Memory B cell (primary cell): ENCODE results near the gene AGK.
A peak's percentile ranks its signal among the peaks of the same experiment; 100 is the strongest.
"Not testable (repeated sequence)": the region's sequence is repeated elsewhere in the genome, so short reads cannot be mapped to it uniquely, and the experiment has no call there.

Experiments
- ATAC-seq: fragments of 150-1000 bp; cut with Tn5 transposase; 2 replicates; pipeline ENCODE4 v1.10.0; 2021; ENCODE audit warnings: low read depth, mild to moderate bottlenecking, moderate library complexity
- DNase-seq, 2 donors: peaks; one replicate each; pipeline ENCODE4 v3.0.0; 2022; ENCODE audit warnings: low spot score in 2 of 2
- H3K27ac Mint-ChIP-seq: one replicate; pipeline ENCODE4 v1.8.0; 2022; ENCODE audit warnings: mild to moderate bottlenecking, moderate library complexity, mixed read lengths
- H3K27me3 Mint-ChIP-seq: one replicate; pipeline ENCODE4 v1.8.0; 2022; ENCODE audit warnings: mixed read lengths
- H3K36me3 Mint-ChIP-seq: one replicate; pipeline ENCODE4 v1.8.0; 2022; ENCODE audit warnings: mild to moderate bottlenecking, mixed read lengths
- H3K4me1 Mint-ChIP-seq: one replicate; pipeline ENCODE4 v1.8.0; 2022; ENCODE audit warnings: mixed read lengths
- H3K4me3 Mint-ChIP-seq: one replicate; pipeline ENCODE4 v1.8.0; 2022; ENCODE audit warnings: mild to moderate bottlenecking, moderate library complexity, mixed read lengths
- H3K9me3 Mint-ChIP-seq: one replicate; pipeline ENCODE4 v1.8.0; 2022; ENCODE audit warnings: mixed read lengths

AGK gene

GRCh38 chr7:141534757-141535737 lies 16.2 kb upstream of the AGK start:
- H3K27ac Mint-ChIP-seq = no peak overlapping the region
- no peaks in the 10 kb centered on the region for H3K4me1 Mint-ChIP-seq
- peaks cover 8% of the 10 kb centered on the region for H3K27me3 Mint-ChIP-seq
- no peaks in the 10 kb centered on the region for H3K36me3 Mint-ChIP-seq
- DNase-seq = no peak
- ATAC-seq = no peak
- no peaks in the 10 kb centered on the region for H3K9me3 Mint-ChIP-seq
- H3K4me3 Mint-ChIP-seq = no peak overlapping the region

GRCh38 chr7:141537906-141538305 lies 13.3 kb upstream of the AGK start:
- H3K4me1 Mint-ChIP-seq = no peaks in the 10 kb centered on the region

GRCh38 chr7:141541375-141541774 lies 9.8 kb upstream of the AGK start:
- no peak for DNase-seq
- H3K9me3 Mint-ChIP-seq = peaks cover 2% of the 10 kb centered on the region
- H3K4me3 Mint-ChIP-seq = no peak overlapping the region
- H3K27me3 Mint-ChIP-seq = peaks cover 6% of the 10 kb centered on the region
- no peak overlapping the region for H3K27ac Mint-ChIP-seq
- ATAC-seq = no peak
- no peaks in the 10 kb centered on the region for H3K4me1 Mint-ChIP-seq
- peaks cover 2% of the 10 kb centered on the region for H3K36me3 Mint-ChIP-seq

More at GRCh38 chr7:141537906-141538305, 13.3 kb upstream of the AGK start:
- Mint-ChIP-seq H3K36me3 (no peaks in the 10 kb centered on the region), H3K4me3 (no peak overlapping the region), H3K27ac (no peak overlapping the region), H3K9me3 (no peaks in the 10 kb centered on the region), H3K27me3 (peaks cover 8% of the 10 kb centered on the region)
- no peak for ATAC-seq
- DNase-seq = no peak

- H3K9me3 Mint-ChIP-seq = peaks cover 2% of the 10 kb centered on the region
- no peak for DNase-seq
- H3K27ac Mint-ChIP-seq = no peak overlapping the region
- H3K27me3 Mint-ChIP-seq = peaks cover 3% of the 10 kb centered on the region
- H3K4me3 Mint-ChIP-seq = no peak overlapping the region
- H3K4me1 Mint-ChIP-seq = no peaks in the 10 kb centered on the region
- no peak for ATAC-seq
- H3K36me3 Mint-ChIP-seq = peaks cover 2% of the 10 kb centered on the region
Observed at GRCh38 chr7:141544831-141545230, 6.4 kb upstream of the AGK start.

GRCh38 chr7:141549582-141549981 lies 1.6 kb upstream of the AGK start:
- ATAC-seq (no peak), DNase-seq (no peak)
- H3K36me3 Mint-ChIP-seq = no peaks in the 10 kb centered on the region
- no peaks in the 10 kb centered on the region for H3K9me3 Mint-ChIP-seq
- peaks cover 1% of the 10 kb centered on the region for H3K27me3 Mint-ChIP-seq
- H3K4me1 Mint-ChIP-seq = peaks cover 19% of the 10 kb centered on the region
- H3K4me3 Mint-ChIP-seq = no peak overlapping the region
- no peak overlapping the region for H3K27ac Mint-ChIP-seq

GRCh38 chr7:141550386-141551093 lies 670 bp upstream of the AGK start:
- peaks cover 21% of the 10 kb centered on the region for H3K4me1 Mint-ChIP-seq
- H3K9me3 Mint-ChIP-seq = no peaks in the 10 kb centered on the region
- peaks cover 3% of the 10 kb centered on the region for H3K36me3 Mint-ChIP-seq
- peaks cover 1% of the 10 kb centered on the region for H3K27me3 Mint-ChIP-seq
- peak overlapping the region; percentile 86 for H3K4me3 Mint-ChIP-seq
- no peak for ATAC-seq
- DNase-seq = no peak
- H3K27ac Mint-ChIP-seq = peak overlapping the region; percentile 82

- DNase-seq (no peak), ATAC-seq (no peak)
- H3K4me3 Mint-ChIP-seq = peak overlapping the region; percentile 86
- H3K27me3 Mint-ChIP-seq = peaks cover 1% of the 10 kb centered on the region
- H3K9me3 Mint-ChIP-seq = no peaks in the 10 kb centered on the region
- peaks cover 10% of the 10 kb centered on the region for H3K36me3 Mint-ChIP-seq
- peak overlapping the region; percentile 82 for H3K27ac Mint-ChIP-seq
- peaks cover 21% of the 10 kb centered on the region for H3K4me1 Mint-ChIP-seq
Observed at GRCh38 chr7:141551782-141552181, 572 bp downstream of the AGK start.

GRCh38 chr7:141557360-141557759 lies 6.2 kb downstream of the AGK start:
- Mint-ChIP-seq H3K4me1 (peaks cover 16% of the 10 kb centered on the region), H3K27me3 (no peaks in the 10 kb centered on the region), H3K27ac (peak overlapping the region; percentile 69), H3K4me3 (no peak overlapping the region), H3K9me3 (peaks cover 1% of the 10 kb centered on the region), H3K36me3 (peaks cover 38% of the 10 kb centered on the region)
- ATAC-seq (peak; percentile 62), DNase-seq (no peak)

- H3K4me1 Mint-ChIP-seq = peaks cover 11% of the 10 kb centered on the region
- H3K4me3 Mint-ChIP-seq, DNase-seq, H3K9me3 Mint-ChIP-seq, H3K27me3 Mint-ChIP-seq, ATAC-seq: not testable (repeated sequence)
- peak overlapping the region; percentile 69 for H3K27ac Mint-ChIP-seq
- H3K36me3 Mint-ChIP-seq = peaks cover 39% of the 10 kb centered on the region
Observed at GRCh38 chr7:141557831-141558531, 6.8 kb downstream of the AGK start.

GRCh38 chr7:141558544-141559183 lies 7.5 kb downstream of the AGK start:
- Mint-ChIP-seq H3K27me3 (no peaks in the 10 kb centered on the region), H3K9me3 (peaks cover 5% of the 10 kb centered on the region), H3K4me3 (no peak overlapping the region), H3K4me1 (peaks cover 11% of the 10 kb centered on the region), H3K36me3 (peaks cover 46% of the 10 kb centered on the region), H3K27ac (no peak overlapping the region)
- DNase-seq (no peak), ATAC-seq (peak; percentile 38)

- Mint-ChIP-seq H3K4me1 (peaks cover 13% of the 10 kb centered on the region), H3K27me3 (no peaks in the 10 kb centered on the region), H3K9me3 (peaks cover 12% of the 10 kb centered on the region), H3K36me3 (peaks cover 56% of the 10 kb centered on the region), H3K27ac (no peak overlapping the region), H3K4me3 (no peak overlapping the region)
- DNase-seq = no peak
- no peak for ATAC-seq
Observed at GRCh38 chr7:141559961-141560360, 8.8 kb downstream of the AGK start.

GRCh38 chr7:141562036-141562435 lies 10.8 kb downstream of the AGK start:
- Mint-ChIP-seq H3K4me3 (no peak overlapping the region), H3K27me3 (no peaks in the 10 kb centered on the region), H3K9me3 (peaks cover 13% of the 10 kb centered on the region), H3K4me1 (peaks cover 11% of the 10 kb centered on the region), H3K36me3 (peaks cover 63% of the 10 kb centered on the region), H3K27ac (no peak overlapping the region)
- no peak for DNase-seq
- ATAC-seq = no peak

GRCh38 chr7:141562543-141562942 lies 11.3 kb downstream of the AGK start:
- Mint-ChIP-seq H3K36me3 (peaks cover 63% of the 10 kb centered on the region), H3K4me3 (no peak overlapping the region), H3K9me3 (peaks cover 13% of the 10 kb centered on the region), H3K27ac (no peak overlapping the region), H3K27me3 (no peaks in the 10 kb centered on the region), H3K4me1 (peaks cover 8% of the 10 kb centered on the region)
- no peak for ATAC-seq
- no peak for DNase-seq
